AG09309 (cell line): ENCODE results near the gene CHD6.

Source experiments
- DNase-seq: peaks from one replicate; pipeline ENCODE4 v3.0.0-alpha.2; 2010; ENCODE audit warnings: low read depth
- H3K4me3 ChIP-seq: 2 replicates; pipeline ENCODE4 v1.5.1; 2011; ENCODE audit warnings: mild to moderate bottlenecking, low read depth, low read length, moderate library complexity; ENCODE audit not compliant: control insufficient read depth
- CTCF ChIP-seq: IDR thresholded peaks from 2 replicates; pipeline ENCODE4 v1.5.1; 2011; ENCODE audit warnings: mild to moderate bottlenecking, low read depth, low read length, inconsistent platforms; ENCODE audit not compliant: insufficient read depth, control insufficient read depth; ENCODE audit errors: missing control alignments

The CHD6 gene

GRCh38 chr20:41627001-41627495 is 8.9 kb upstream of the CHD6 start:
- no peak for DNase-seq
- no peak for TF ChIP-seq CTCF
- H3K4me3 ChIP-seq = no peak overlapping the region

- no peak overlapping the region for H3K4me3 ChIP-seq
- no peak for TF ChIP-seq CTCF
- no peak for DNase-seq
Observed at GRCh38 chr20:41623625-41624375, 5.6 kb upstream of the CHD6 start.

GRCh38 chr20:41622584-41622983 is 4.4 kb upstream of the CHD6 start:
- no peak overlapping the region for H3K4me3 ChIP-seq
- DNase-seq = no peak
- TF ChIP-seq CTCF = no peak

GRCh38 chr20:41621971-41622370 is 3.8 kb upstream of the CHD6 start:
- DNase-seq = no peak
- TF ChIP-seq CTCF = no peak
- no peak overlapping the region for H3K4me3 ChIP-seq

- H3K4me3 ChIP-seq = no peak overlapping the region
- TF ChIP-seq CTCF = no peak
- no peak for DNase-seq
Observed at GRCh38 chr20:41621421-41621820, 3.2 kb upstream of the CHD6 start.

GRCh38 chr20:41619360-41620100 is 1.4 kb upstream of the CHD6 start:
- no peak overlapping the region for H3K4me3 ChIP-seq
- DNase-seq = no peak
- no peak for TF ChIP-seq CTCF
